AG04450 (cell line): ENCODE data around the gene PDZD7. TPM values are rescaled to one million over a fixed set of nuclear protein-coding genes. Genes with fewer than 3 reads are reported as not detected.

Experiments used
- CTCF ChIA-PET: fragments of 300-600, 350-600 bp; formaldehyde crosslinking; extraction: SDS; loops from one replicate; lab custom pipeline; 2022; ENCODE audit warnings: antibody characterized with exemption, inconsistent platforms; lab: Charles Lee
- POLR2A ChIA-PET: fragments of 350-600 bp; formaldehyde crosslinking; extraction: SDS; loops from one replicate; lab custom pipeline; 2021; ENCODE audit warnings: antibody characterized with exemption, inconsistent platforms; lab: Yijun Ruan, JAX
- DNase-seq: peaks from one replicate; pipeline ENCODE4 v3.0.0-alpha.2; 2011; ENCODE audit warnings: low read depth, low spot score
- H3K27ac ChIP-seq: one replicate; pipeline ENCODE4 v1.5.1; 2012; ENCODE audit warnings: low read depth, low read length, control low read depth
- H3K27me3 ChIP-seq: one replicate; pipeline ENCODE4 v1.6.0; 2012; ENCODE audit warnings: low read length; ENCODE audit not compliant: control insufficient read depth, insufficient read depth
- H3K4me3 ChIP-seq: 2 replicates; pipeline ENCODE4 v1.5.1; 2011; ENCODE audit warnings: mild to moderate bottlenecking, low read depth, low read length, control low read depth
- H3K9me3 ChIP-seq: 2 replicates; pipeline ENCODE4 v1.5.1; 2012; ENCODE audit warnings: low read length; ENCODE audit not compliant: control insufficient read depth, insufficient read depth
- CTCF ChIP-seq: IDR thresholded peaks from 2 replicates; pipeline ENCODE4 v1.5.1; 2011; ENCODE audit warnings: low read depth, low read length, control low read depth, inconsistent platforms
- polyA plus RNA-seq: library from polyadenylated mRNA; depleted of rRNA; stranded (reverse); fragments of >200 nt; gene quantifications from 2 replicates; pipeline ENCODE4 v1.2.3, GENCODE V29; 2011

PDZD7 gene
- polyA plus RNA-seq, 1 experiment = 0.27 TPM

GRCh38 chr10:101040851-101041250 lies 9.9 kb upstream of the PDZD7 start:
- no peak for DNase-seq
- no peak for TF ChIP-seq CTCF
- CTCF ChIA-PET = interaction anchor here (0.6 to 17.3 kb wide), 16 partner anchors 10 to 1038 kb away, joined by 3 to 414 read pairs (median 8); partner anchors contain the start of genes KAZALD1, PDZD7 and SFXN3
- no peak overlapping the region for H3K4me3 ChIP-seq
- POLR2A ChIA-PET = interaction anchor here (1.0 to 3.2 kb wide), 5 partner anchors 9 to 101 kb away, joined by 3 to 30 read pairs (median 7); partner anchors contain the start of gene KAZALD1
- H3K27me3 ChIP-seq = no peaks in the 10 kb centered on the region
- H3K9me3 ChIP-seq = no peaks in the 10 kb centered on the region
- no peak overlapping the region for H3K27ac ChIP-seq

DNA sequence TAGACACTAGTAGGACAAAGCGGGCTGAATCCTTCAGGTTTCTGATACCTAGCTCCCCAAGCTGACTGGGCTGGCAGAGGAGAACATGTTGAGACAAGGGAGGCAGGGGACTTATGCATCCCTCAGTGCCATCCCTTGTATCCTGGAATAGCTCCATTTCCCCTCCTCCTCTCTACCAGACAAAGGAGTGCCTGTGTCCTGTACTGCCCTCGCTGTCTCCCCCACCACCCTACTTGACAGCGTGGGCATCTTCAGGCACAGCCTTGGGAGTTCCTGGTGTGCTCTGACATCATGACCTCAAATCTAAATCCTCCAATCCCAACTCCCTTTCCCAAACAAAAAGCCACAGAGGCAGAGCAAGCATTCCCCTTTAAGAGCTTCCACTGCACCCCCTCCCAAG lies 9.1 kb upstream of the PDZD7 start:
- no peak for TF ChIP-seq CTCF
- DNase-seq = no peak
- Histone ChIP-seq H3K9me3 (no peaks in the 10 kb centered on the region), H3K4me3 (no peak overlapping the region), H3K27me3 (no peaks in the 10 kb centered on the region), H3K27ac (no peak overlapping the region)
- CTCF ChIA-PET = interaction anchor here (0.6 to 17.3 kb wide), 6 partner anchors 11 to 1039 kb away, joined by 4 to 414 read pairs (median 20); partner anchors contain the start of genes KAZALD1 and LZTS2
- POLR2A ChIA-PET = interaction anchor here (0.7 to 2.6 kb wide), 2 partner anchors 8 to 10 kb away, joined by 5 to 7 read pairs; no protein-coding TSS in a partner anchor

- Histone ChIP-seq H3K27me3 (no peaks in the 10 kb centered on the region), H3K4me3 (no peak overlapping the region), H3K27ac (no peak overlapping the region), H3K9me3 (no peaks in the 10 kb centered on the region)
- DNase-seq = no peak
- ChIA-PET CTCF (interaction anchor here (0.6 to 17.3 kb wide), 5 partner anchors 10 to 46 kb away, joined by 3 to 414 read pairs (median 7); partner anchors contain the start of gene KAZALD1), POLR2A (interaction anchor here (0.5 kb wide), 1 partner anchor 13 kb away, joined by 3 read pairs; no protein-coding TSS in a partner anchor)
- no peak for TF ChIP-seq CTCF
Measured at GRCh38 chr10:101038484-101038883, 7.6 kb upstream of the PDZD7 start.

GRCh38 chr10:101036726-101037125 lies 5.8 kb upstream of the PDZD7 start:
- DNase-seq = no peak
- Histone ChIP-seq H3K27me3 (no peaks in the 10 kb centered on the region), H3K27ac (no peak overlapping the region), H3K4me3 (no peak overlapping the region), H3K9me3 (no peaks in the 10 kb centered on the region; the same call in 1 of the 2 replicates)
- POLR2A ChIA-PET = interaction anchor here (0.6 kb wide), 1 partner anchor 664 kb away, joined by 3 read pairs; no protein-coding TSS in a partner anchor
- TF ChIP-seq CTCF = no peak
- CTCF ChIA-PET = interaction anchor here (2.0 kb wide), 1 partner anchor 23 kb away, joined by 7 read pairs; no protein-coding TSS in a partner anchor
